Measurements from ENCODE around the gene SH3RF3.
A peak's percentile ranks its signal among the peaks of the same experiment; 100 is the strongest.

The SH3RF3 gene

DNA sequence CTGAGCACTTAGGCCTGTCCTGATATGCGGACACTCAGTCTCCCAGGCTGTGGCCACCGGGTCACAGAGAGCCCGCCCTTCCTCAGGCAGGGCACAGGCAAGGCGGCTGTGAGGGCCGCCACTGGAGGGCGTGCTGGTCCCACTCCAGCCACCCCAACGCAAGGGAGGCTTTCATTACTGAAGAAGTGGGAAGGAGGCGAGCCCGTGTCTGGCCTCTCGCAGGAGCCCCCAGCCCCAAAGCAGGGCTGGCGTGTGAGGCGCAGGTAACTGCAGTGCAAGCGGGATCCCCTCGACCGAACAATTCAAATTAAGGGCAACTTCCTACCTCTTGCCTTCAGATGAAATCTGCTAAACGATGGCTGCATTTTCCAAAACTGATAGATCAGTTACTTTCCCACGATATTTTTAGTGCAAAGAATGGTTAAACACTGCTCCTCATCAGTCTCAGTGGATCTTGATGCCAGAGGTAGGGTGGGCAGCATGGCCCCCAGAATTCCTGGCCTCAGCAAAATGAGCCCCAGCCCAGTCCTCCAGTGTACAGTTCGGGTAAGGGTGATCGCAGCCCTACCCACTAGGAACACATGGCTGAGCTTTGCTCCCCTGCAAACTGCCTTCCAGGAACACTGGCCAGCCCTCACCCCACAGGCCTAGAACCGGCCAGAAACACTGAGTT, 387.6 kb downstream of the SH3RF3 start:
- peak; percentile 77 for DNase-seq (ENCODE audit: low read depth, low spot score)

DNA sequence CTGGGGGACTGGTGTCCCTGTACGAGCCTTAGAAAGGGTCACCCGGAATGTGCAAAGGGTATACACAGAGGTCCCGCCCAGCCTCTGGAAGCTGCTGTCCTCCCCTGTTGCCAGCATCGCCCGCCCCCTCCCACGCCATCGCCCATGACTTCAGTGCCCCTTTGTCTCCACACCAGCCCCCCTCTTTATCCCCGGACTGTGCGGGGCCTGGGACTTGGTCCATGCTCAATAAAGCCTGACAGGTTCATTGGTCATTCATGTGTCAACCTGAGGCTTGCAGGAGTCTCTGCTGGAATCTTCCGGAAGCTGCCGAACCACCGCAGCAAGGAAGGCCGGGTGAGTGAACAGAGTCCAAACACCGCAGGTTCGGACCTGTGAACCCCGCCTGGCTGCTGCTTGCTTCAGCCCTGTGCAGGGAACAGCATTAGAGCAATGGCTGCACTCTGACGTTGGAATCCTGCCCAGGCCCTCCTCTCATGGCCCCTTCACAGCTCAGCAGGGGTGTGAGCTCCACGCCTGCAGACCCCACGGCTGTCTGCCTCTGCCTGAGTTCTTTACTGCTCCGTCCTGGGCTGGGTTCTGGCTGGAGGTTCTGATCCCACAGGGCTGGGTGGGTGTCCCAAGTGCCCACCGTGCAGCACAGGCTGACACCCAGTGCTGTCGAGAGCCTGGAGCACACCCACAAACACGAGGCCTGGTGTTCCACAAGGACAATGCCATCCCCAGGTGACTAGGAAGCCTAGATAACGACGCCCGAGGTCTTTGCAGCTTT, 388.3 kb downstream of the SH3RF3 start:
- DNase-seq (ENCODE audit: low read depth, low spot score), result no peak

DNA sequence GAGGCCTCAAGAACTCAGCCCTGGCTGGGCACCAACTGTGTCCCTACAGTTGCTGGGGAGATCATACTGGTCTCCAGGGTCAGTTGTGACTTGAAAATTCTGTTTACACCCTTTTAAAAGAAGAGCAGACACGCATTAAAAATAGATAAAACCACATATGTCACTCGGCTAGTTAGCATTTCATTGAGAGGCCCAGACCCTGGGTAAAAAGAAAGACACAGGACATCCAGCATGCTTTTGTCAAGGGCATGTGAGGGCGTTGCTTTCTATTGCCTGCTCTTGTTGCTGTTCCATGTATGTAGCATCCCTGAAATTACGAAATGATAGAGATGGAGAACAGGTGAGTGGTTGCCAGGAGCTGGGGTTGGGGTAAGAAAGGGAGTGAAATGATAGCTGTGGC, 390.5 kb downstream of the SH3RF3 start:
- no peak for DNase-seq (ENCODE audit: low read depth, low spot score)

DNA sequence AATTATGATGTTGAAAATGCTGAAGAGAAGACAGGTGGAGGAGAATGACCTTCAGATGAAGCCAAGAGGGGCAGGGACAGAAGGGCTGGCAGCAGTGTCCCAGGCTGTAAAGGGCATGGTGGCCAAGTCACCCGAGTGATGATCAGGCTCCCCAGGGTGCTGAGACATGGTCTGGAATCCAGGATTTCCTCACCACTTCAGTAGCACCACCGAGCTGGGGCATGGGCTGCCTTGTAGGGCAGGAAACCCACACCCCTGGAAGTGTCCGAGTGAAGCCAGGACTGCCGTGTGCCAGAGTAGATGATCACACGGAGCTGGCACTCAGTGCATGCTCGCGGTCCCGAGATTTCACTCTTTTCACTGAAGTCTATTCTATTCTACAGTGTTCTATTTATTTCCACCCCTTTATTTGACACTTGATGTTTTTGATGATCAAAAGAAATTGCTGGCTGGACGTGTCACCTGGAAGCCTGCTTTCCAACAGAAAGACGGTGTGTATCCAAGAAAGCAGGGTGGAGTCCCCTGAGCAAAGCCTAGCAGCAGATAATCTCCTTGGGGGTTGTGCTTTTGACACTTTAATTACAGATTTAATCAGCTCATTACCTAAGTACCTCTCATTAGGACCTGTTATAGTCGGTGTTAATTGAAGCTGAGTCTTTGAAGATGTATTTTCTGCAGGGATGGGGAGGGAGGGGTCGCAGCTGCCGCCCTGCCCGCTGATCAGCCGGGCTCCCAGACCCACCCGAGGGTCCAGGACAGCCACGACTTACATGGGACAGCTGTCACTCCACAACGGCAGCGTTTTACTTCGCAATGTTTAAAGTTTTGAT, 392.4 kb downstream of the SH3RF3 start:
- DNase-seq (ENCODE audit: low read depth, low spot score), result peak; percentile 16

DNA sequence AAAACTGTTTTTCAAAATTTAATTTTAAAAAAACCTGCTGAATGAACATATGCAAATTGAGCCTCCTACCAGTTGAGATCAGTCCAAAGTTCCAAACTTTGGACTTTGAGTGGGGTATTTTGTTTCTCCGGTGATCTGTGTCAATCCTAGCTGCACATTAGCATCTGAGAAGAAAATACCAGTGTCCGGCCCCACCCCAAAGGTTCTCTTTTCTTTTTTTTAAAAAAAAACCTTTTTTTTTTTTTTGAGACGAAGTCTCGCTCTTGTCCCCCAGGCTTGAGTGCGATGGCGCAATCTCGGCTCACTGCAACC, 393.0 kb downstream of the SH3RF3 start:
- no peak for DNase-seq (ENCODE audit: low read depth, low spot score)

DNA sequence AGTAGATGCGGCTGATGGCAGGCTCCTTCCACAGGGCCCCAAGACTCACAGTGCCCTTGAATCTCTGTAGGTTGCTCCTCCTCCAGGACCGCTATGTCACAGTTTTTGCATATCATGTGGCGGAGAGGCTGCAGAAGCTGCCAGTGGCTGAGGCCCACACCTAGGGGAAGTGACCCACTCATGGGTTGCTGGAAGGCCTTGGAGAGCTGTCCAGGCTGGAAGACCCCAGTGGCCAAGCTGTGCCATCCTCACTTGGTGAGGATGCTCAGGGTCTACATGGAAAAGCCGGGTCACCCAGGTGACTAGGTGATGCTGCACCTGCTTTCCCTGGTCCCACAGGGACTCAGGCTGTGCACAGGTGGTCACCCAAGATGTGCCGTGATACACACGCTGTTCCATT, 394.1 kb downstream of the SH3RF3 start:
- no peak for DNase-seq (ENCODE audit: low read depth, low spot score)

DNA sequence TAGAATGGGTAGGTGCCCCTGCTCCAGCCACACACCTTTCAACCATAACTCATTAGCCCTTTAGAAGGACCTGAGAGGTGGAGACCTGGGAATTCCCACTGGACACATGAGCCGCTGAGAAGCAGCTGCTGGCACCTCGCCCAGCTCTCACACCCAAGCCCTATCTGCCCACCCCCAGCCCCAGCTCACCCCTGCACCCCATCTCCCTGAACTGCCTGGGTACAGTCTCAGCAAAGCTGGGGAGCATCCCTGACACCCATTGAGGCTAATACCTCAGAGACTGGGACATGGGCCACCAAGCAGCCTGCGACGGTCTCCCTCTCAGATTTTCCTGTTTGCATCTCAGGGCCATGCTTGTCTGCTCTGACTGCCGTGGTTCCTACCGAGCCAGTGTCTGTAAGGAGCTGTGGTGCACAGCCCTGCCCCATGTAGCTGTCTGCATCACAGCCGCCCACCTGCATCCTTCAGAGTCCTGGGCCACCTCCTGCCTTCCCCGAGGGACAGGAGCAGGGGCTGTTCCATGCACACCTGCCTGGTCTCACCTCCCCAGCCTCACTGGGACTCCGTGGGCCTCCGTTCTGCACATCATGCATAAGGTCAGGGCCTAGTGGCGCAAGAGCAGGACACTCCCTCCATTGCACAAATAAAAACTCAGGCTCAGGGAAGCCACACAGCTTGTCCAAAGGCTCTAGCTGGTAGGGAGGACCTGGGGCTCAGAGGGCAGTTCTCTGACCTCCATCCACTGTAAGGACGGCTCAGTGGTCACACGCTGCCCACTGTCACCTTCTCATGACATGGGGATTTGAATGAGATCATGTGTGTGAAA, 394.7 kb downstream of the SH3RF3 start:
- DNase-seq (ENCODE audit: low read depth, low spot score), result no peak

DNA sequence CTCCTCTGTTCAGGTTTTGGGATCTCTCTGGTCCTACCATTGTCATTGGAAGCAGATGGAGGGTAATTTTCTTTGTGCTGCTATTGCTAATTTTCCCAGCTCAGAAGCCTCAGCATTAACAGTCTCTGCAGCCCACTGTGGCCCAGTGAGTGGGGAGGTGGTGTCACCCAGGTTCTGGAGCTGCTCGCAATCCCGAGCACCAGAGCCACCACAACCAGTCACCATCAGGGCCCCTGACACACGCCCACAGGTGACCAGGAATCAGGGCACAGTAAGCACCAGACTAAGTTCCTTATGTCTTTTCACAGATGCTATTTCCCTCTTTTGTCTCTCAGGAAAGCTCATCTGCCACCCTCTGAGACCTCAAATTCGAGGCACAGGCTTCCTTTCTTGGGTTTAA, 396.8 kb downstream of the SH3RF3 start:
- DNase-seq (ENCODE audit: low read depth, low spot score), result no peak

DNA sequence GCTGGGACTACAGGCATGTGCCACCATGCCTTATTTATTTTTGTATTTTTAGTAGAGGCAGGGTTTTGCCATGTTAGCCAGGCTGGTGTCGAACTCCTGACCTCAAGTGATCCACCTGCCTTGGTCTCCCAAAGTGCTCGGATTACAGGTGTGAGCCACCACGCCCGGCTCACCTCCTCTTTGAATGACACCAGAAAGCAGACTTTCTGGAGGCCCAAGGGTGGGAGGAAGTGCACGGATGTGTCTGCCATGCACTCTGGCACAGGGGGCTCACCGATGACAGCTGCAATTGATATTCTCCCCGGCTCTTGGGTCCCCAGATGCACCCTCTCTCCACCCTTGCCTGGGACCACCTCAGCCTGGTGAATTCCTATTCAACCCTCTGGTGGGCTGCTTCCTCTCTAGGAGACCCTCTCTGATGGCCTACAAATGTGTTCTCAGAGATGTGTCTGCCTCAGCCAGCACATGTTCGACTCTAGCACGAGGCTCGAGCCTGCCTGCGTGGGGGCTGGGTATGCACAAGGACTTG, 397.5 kb downstream of the SH3RF3 start:
- DNase-seq (ENCODE audit: low read depth, low spot score), result no peak

DNA sequence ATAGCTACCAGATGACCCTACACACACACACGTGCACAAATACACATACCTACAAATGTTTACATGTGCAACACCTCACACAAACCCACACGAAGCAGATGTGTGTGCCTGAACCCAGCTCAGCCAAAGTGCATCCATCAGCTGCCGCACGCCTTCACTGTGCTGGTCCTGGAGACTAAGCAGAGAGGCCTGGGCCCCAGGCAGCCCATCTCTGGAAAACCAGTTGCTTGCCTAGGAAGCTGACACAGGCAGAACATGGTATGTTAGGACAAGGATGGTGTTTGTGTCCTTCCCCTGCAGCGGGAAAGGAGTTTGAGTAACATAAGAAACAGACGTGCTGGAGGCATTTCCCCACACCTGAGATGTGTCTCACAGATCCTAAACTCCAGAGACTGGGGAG, 398.1 kb downstream of the SH3RF3 start:
- no peak for DNase-seq (ENCODE audit: low read depth, low spot score)

DNA sequence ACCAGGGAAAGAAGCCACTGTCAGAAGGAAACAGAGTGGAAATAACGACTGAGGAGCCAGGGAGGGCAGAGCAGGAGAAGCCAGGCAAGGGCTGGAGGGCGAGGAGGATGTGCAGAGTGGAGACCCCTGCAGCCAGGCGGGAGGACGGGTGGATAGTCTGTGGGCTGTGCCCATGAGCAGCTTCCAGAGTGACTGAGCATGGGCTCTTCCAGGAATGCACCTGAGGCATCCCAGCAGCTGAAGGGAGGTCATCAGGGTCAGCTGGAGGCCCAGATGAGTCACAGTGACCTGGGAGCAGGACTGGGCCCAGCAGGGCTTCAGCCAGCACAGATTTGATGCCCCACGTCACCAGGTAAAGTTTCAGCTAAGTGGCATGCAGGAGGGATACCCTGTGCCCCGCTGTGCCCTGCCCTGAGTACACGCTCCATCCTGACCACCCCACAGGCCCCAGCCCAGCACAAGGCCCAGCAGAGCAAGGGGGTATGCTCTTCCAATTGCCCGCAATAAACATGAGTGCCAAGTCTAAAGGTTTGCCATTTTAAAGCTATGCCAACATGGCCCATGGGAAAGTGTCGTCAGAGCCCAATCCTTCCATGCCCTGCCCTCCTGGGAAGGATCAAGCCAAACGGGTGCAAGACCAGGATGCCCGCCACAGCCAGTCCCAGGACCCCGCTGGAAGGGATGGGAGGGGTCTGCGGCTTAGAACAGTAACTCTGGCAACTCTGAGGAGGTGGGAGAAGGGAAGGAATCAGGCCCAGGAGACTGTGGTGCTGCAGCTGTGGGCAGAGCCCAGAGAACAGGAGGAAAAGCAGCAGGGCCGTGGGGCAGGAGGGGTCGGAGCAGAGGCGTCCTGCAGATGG, 399.1 kb downstream of the SH3RF3 start:
- no peak for DNase-seq (ENCODE audit: low read depth, low spot score)

DNA sequence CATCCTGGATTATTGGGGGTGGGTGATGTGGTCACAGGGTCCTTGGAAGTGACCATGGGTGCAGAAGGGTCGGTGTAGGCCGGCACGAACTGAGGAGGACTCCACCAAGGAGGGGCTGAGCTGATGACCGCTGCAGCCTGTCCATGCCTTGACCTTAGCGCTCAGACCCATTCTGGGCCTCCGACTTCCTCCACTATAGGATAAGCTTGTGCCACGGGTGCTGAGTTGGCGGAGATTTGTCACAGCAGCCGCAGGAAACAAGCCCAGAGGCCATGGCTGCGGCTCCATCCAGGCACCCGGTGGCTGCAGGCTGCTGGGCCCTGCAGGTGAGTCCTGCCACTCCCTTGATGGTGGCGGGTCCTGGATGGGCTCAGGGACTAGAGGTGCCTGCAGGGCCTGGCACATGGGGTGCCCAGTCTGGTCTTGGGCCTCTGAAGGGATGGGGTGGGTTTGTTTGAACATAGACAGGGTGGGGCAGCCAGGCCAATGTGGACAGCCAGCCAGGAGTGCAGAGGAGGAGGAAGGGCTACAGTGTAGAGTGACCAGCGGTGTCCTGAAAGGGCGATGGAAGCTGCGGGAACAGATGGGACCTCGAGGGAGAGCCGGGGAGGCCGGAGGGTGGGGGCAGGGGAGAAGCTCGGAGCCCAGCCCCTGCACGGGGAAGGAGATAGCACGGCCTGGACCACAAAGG, 400.0 kb downstream of the SH3RF3 start:
- DNase-seq (ENCODE audit: low read depth, low spot score), result no peak

DNA sequence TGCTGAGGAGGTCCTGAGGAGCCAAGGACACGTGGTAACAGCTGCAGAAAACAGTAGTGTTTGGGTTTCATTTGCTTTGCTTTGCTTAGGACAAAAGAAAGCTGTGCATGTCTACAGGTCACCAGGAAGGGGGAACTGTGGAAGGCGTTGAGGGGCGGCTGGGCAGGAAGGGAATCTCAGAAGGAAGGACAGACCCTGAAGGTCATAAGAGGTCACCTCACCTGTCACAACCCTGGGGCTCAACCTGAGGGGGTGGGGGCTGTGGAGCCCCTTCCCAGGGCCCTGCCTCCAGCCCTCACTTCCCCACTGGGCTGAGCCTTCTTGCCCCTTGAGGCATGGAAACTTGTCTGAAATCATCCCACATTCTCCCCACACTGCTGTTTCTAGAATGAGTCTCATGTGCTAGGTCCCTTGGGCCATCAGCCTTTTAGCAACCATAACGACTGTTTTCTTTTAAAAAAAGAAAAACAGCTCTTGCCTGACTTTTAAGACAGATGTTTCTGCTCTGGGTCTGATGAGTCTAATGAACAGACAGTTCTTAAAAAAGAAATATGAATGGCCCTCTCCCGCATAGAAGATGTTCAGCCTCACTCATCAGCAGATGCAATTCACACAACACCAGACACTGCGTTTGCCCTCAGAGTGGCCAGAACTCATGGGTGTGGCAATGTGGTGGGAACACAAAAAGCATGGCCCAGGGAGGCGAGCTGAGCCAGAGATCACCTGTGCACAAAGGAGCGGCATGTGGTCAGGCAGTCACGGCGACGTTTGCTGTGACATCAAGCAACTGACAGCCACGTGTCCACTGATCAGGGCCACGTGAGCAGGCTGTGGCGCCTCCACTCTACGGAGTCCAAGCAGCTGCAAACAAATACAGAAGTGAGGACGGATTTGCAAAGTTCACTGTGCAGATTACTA, 400.8 kb downstream of the SH3RF3 start:
- DNase-seq (ENCODE audit: low read depth, low spot score), result no peak

DNA sequence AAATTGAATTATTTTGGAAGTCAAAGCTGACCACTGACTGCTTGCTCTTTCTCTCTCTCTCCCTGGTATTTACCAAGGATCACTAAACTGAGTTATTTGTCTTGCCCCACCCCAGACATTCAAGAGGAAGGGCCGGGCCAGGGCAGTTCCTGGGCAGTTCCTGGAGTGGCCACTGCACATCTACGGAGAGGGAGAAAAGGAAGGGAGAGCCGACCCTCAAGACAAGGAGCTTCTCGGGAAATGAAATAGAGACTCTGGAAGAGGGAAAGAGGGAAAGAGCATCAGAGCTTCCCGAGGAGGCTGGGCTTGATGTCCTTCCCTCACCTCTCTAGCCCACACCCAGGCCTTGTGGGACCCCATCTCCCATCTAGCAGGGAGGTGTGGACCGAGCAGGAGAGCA, 401.7 kb downstream of the SH3RF3 start:
- DNase-seq (ENCODE audit: low read depth, low spot score), result no peak

DNA sequence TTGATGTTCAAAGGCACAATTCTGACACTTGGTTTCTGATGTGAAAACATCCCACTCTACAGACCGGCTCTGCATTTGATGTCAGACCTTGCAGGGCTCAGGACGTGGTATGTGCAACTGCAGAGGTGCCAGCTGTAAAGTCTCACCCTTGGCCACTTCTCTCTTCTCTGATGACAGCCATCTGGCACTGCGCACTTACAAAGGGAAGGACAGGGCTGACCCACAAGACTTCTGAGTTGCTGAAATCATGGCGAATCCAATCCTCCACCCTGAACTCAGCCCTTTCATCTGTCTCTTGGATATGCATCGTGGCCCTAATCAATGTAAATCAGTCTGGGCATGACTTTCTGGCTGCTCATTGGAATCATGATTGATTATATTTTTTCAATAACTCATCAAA, 402.2 kb downstream of the SH3RF3 start:
- DNase-seq (ENCODE audit: low read depth, low spot score), result no peak

DNA sequence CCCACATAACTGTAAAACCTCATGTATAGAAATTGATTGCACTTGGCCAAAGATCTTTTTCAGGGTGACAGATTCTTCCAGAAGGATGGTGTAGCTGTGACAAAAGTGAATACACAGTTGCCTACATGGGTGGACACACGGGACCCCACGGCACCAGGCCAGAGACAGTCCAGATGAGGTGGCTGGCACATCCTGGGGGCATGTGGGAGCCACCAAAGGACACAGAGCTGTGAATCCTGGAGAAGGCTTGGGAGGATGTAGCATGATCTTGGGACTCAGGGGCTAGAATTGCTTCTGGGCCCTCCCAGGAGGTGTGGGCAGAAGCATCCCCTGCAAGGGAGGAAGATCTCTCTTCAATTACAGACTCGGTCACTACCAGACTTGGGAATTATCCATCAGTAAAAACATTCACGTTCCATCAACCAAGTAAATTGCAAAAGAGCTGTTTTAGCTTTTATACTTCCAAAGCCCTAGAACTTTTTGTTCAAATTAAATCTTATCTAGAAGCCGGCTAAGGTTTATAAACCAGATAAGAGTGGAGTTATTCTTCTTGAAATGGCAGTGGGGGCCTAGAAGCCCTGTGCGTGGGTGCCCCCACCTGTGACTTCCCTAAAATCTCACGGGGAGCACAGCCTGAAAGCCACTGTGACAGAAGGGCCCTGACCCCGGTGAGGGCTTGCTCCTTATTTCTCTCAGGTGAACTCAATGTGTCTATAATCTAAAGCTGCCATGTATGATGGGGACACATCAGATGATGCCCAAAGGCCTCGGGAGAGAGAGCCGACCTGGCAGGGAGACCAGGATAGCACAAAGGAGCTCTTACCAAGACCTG, 403.1 kb downstream of the SH3RF3 start:
- DNase-seq (ENCODE audit: low read depth, low spot score), result no peak

DNA sequence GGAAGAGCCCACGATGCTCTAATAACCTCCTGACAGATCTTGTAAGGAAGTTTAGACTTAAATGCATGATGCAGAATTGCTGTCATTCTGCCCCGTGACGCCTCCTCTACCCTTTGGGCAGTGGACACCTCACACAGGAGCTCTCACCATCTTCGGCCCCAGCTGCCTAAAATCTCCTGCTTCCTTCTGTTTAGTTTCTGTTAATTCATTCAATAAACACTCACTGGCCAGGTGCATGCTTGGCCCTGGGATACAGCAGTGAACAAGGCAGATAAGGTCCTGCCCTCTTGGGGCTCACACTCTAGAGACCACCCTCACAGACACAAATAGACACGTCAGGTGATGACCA, 403.7 kb downstream of the SH3RF3 start:
- no peak for DNase-seq (ENCODE audit: low read depth, low spot score)

DNA sequence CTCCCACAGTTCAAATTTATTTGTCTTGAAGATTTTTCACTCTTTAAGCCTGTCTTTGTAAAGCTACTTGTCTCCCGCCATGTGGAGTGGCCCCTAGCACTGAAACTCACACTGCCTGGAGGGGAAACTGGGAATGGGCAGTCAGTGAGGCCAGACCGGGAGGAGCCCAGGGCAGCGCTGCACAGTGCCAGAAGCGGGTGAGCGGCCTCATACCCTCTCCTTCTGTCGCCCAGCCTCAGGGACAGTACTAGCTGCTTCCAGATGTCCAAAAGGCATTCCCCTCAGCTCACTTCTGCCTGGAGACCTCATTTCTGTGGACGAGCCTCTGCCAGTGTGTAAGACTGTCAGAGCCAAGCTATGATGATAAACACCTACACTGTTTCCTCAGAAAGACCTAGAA, 404.8 kb downstream of the SH3RF3 start:
- no peak for DNase-seq (ENCODE audit: low read depth, low spot score)
